Measurements from ENCODE around the gene NCR2. TPM values are rescaled to one million over a fixed set of nuclear protein-coding genes. Genes with fewer than 3 reads are reported as not detected.

Gene NCR2
- total RNA-seq, 4 donors from 2014 or later, result 0.26 TPM; not detected in 3

- no peak for DNase-seq
- no peaks in the 10 kb centered on the region for H3K36me3 ChIP-seq
- no peaks in the 10 kb centered on the region for H3K9me3 ChIP-seq
- intact Hi-C loops (cut with DNase I), result no loop called here
- TF ChIP-seq POLR2A (IDR thresholded peaks at IDR 0.05) (no peak), CTCF (IDR thresholded peaks at IDR 0.05) (no peak)
- peaks cover 0 to 82% (median 0%) of the 10 kb centered on the region in 4 donors for H3K27me3 ChIP-seq
- H3K4me3 ChIP-seq, result no peak overlapping the region
- H3K27ac ChIP-seq, result no peak overlapping the region
- 86 to 89% methylated on average over 6 to 8 of the region's 11 CpGs for WGBS, 2 donors
- H3K4me1 ChIP-seq, result no peaks in the 10 kb centered on the region
Measured at GRCh38 chr6:41331401-41332150, 3.8 kb upstream of the NCR2 start.

GRCh38 chr6:41332241-41332640 is 3.2 kb upstream of the NCR2 start:
- no peak overlapping the region for H3K27ac ChIP-seq
- no peaks in the 10 kb centered on the region for H3K4me1 ChIP-seq
- H3K9me3 ChIP-seq, result no peaks in the 10 kb centered on the region
- TF ChIP-seq POLR2A (IDR thresholded peaks at IDR 0.05), result no peak
- no peak for TF ChIP-seq CTCF (IDR thresholded peaks at IDR 0.05)
- peaks cover 0 to 79% (median 0%) of the 10 kb centered on the region in 4 donors for H3K27me3 ChIP-seq
- intact Hi-C loops (cut with DNase I), result no loop called here
- H3K4me3 ChIP-seq, result no peak overlapping the region
- no peak for DNase-seq
- H3K36me3 ChIP-seq, result no peaks in the 10 kb centered on the region
- 72 to 85% methylated on average over 5 to 6 of the region's 8 CpGs for WGBS, 2 donors

- no peak for DNase-seq
- no peak for TF ChIP-seq POLR2A (IDR thresholded peaks at IDR 0.05)
- Histone ChIP-seq H3K4me3 (no peak overlapping the region), H3K36me3 (no peaks in the 10 kb centered on the region), H3K4me1 (no peaks in the 10 kb centered on the region), H3K27me3 (peaks cover 0 to 73% (median 0%) of the 10 kb centered on the region in 4 donors), H3K27ac (no peak overlapping the region), H3K9me3 (no peaks in the 10 kb centered on the region)
- 48 to 62% methylated on average over 3 of the region's 4 CpGs for WGBS, 2 donors
- intact Hi-C loops (cut with DNase I), result no loop called here
Measured at GRCh38 chr6:41332842-41333736, 2.3 kb upstream of the NCR2 start.

GRCh38 chr6:41334482-41335040 is 847 bp upstream of the NCR2 start:
- no peaks in the 10 kb centered on the region for H3K9me3 ChIP-seq
- H3K4me1 ChIP-seq, result no peaks in the 10 kb centered on the region
- intact Hi-C loops (cut with DNase I), result no loop called here
- H3K36me3 ChIP-seq, result no peaks in the 10 kb centered on the region
- no peak for DNase-seq
- no peak for TF ChIP-seq CTCF (IDR thresholded peaks at IDR 0.05)
- TF ChIP-seq POLR2A (IDR thresholded peaks at IDR 0.05), result no peak
- H3K4me3 ChIP-seq, result no peak overlapping the region
- H3K27ac ChIP-seq, result no peak overlapping the region
- 63 to 76% methylated on average over 10 to 11 of the region's 11 CpGs for WGBS, 2 donors
- peaks cover 0 to 75% (median 0%) of the 10 kb centered on the region in 4 donors for H3K27me3 ChIP-seq

- Histone ChIP-seq H3K27ac (no peak overlapping the region), H3K4me1 (no peaks in the 10 kb centered on the region), H3K4me3 (no peak overlapping the region), H3K27me3 (peaks cover 0 to 74% (median 0%) of the 10 kb centered on the region in 4 donors), H3K9me3 (no peaks in the 10 kb centered on the region), H3K36me3 (no peaks in the 10 kb centered on the region)
- DNase-seq, result no peak
- intact Hi-C loops (cut with DNase I), result no loop called here
- WGBS, 2 donors, result 60 to 75% methylated on average over 1 to 10 of the region's 11 CpGs
- TF ChIP-seq CTCF (IDR thresholded peaks at IDR 0.05) (no peak), POLR2A (IDR thresholded peaks at IDR 0.05) (no peak)
Measured at GRCh38 chr6:41335943-41336342, 535 bp downstream of the NCR2 start.

Data from esophagus squamous epithelium (tissue), 5 donors.